ENCODE results near the gene SPIRE2.

Gene SPIRE2

DNA sequence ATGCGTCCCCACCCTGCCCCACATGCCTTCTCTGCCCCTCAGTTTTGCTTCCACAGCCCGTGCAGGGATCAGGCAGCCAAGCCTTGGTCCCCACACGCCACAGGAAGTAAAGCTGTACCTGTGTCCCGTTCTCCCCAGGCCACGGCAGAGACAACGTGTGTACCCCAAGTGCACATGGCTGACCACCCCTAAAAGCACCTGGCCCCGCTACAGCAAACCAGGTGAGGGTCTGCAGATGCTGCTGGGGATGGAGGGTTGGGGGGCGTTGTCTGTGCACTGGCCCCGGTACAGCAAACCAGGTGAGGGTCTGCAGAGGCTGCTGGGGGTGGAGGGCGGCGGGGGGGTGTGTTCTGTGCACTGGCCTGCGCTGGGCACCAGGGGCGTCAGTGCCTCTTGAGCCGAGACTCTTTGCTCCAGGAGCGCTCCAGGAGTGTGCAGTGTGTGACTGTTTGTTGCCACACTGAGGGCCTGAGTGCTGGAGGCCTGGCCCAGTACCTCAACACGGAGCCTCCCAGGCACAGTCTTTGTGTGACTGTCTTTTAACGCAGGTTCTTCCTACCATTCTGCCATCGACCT lies 63.9 kb downstream of the SPIRE2 start:
- TF ChIP-seq, protein P1, sequence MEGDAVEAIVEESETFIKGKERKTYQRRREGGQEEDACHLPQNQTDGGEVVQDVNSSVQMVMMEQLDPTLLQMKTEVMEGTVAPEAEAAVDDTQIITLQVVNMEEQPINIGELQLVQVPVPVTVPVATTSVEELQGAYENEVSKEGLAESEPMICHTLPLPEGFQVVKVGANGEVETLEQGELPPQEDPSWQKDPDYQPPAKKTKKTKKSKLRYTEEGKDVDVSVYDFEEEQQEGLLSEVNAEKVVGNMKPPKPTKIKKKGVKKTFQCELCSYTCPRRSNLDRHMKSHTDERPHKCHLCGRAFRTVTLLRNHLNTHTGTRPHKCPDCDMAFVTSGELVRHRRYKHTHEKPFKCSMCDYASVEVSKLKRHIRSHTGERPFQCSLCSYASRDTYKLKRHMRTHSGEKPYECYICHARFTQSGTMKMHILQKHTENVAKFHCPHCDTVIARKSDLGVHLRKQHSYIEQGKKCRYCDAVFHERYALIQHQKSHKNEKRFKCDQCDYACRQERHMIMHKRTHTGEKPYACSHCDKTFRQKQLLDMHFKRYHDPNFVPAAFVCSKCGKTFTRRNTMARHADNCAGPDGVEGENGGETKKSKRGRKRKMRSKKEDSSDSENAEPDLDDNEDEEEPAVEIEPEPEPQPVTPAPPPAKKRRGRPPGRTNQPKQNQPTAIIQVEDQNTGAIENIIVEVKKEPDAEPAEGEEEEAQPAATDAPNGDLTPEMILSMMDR (IDR thresholded peaks at IDR 0.05) = no peak

DNA sequence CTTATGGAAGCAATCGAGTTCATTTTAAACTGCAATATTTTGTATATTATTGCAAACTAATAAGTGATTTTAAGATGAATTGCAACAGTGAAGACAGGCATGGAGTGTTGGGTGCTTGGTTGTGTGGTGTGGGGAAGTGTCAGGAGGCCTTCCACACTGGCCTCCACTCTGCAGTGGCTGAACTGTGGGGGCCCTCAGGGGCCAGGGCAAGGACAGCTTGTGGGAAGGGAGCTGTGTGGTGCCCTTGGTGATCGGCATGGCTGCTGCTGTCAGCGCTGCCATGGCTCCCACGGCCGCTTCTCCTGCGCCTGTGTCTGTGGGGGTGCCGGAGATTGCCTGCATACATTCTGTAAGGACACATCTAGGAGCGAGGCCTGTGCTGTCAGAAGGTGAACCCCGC lies 64.4 kb downstream of the SPIRE2 start:
- TF ChIP-seq, protein P1 (IDR thresholded peaks at IDR 0.05) = no peak

DNA sequence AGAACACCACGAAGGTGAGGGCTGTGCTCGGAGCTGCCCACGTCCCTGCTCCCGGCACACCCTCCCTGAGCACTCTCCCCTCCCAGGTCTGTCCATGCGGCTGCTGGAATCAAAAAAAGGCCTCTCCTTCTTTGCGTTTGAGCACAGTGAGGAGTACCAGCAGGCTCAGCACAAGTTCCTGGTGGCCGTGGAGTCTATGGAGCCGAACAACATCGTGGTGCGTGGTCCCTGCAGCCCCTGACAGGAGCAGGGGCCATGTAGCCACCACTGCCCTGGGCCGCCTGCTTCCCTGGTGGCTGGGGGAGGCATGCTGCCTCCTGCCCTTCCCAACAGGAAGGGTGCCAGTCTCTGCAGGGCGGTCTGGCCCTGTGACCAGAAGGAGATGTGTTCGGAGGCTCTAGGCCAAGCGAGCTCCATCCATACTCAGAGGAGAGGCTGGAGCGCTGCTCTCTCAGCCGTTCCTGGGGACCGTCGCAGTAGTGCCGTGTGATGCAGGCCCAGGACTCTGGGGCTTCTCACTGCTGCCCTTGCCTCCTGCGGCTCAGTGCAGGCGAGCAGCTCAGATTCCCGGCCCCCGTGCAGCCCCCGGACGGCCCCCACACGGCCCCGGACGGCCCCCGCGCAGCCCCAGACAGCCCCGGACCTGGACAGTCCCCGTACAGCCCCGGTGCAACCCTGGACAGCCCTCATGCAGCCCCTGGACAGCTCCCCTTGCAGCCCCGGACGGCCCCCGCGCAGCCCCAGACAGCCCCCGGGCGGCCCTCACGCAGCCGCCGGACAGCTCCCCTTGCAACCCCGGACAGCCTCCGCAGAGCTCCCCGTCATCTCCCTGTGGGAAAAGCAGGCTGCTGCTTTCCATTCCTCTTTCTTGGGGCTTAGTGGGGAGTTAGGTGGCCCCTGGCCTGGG lies 65.6 kb downstream of the SPIRE2 start:
- TF ChIP-seq, protein P1 (IDR thresholded peaks at IDR 0.05) = no peak

DNA sequence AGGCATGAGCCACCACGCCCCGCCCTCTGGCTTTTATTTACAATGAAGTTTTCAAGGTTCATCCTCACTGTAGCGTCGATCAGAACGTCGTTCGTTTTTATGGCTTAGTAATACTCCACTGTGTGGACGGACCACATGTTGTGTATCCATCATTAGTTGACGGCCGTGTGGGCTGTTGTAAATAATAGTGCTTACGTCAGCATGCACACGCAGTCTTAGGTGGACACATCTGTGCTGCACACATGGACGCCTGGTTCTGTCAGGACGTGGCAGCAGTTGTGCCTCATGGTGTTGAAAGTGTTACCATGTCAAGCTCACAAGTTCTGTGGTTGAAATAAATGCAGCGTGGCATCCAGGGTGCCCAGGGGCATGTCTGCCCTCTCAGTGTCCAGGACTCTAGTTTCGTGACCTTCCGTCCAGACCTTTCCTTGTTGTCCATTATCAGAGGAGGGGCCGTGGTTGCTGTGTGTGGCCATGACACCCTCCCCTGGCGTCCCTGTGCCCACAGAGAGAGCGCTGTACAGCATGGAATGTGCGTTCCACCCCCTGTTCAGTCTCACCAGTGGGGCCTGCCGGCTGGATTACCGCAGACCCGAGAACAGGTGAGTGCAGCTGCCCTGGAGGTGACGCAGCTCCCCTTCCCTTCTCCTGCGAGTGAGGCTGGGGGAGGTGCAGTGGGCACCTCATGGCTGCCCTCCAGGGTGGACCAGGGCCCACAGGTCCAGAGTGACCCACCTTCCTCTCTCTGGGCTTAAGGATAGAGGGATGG lies 67.4 kb downstream of the SPIRE2 start:
- TF ChIP-seq, protein P1 (IDR thresholded peaks at IDR 0.05) = no peak

DNA sequence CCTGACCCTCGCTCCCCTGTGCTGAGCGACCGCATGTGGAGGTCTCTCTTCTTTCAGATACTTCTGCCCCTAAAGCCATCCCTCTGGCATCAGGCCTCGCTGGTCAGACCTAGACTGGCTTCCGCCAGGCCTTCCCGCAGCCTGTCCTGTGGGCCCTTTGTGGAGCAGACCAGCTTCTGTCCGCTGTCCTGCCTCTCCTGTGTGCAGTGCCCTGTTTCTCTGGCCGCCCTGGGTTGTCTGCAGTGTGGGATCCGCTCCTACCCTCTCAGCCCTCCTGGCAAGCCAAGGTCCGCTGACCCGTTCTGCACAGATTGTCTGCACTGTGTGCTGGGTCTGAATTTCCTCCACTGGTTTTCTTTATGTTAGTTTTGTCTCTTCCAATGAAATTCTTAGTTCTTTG lies 68.9 kb downstream of the SPIRE2 start:
- TF ChIP-seq, protein P1 (IDR thresholded peaks at IDR 0.05) = no peak

DNA sequence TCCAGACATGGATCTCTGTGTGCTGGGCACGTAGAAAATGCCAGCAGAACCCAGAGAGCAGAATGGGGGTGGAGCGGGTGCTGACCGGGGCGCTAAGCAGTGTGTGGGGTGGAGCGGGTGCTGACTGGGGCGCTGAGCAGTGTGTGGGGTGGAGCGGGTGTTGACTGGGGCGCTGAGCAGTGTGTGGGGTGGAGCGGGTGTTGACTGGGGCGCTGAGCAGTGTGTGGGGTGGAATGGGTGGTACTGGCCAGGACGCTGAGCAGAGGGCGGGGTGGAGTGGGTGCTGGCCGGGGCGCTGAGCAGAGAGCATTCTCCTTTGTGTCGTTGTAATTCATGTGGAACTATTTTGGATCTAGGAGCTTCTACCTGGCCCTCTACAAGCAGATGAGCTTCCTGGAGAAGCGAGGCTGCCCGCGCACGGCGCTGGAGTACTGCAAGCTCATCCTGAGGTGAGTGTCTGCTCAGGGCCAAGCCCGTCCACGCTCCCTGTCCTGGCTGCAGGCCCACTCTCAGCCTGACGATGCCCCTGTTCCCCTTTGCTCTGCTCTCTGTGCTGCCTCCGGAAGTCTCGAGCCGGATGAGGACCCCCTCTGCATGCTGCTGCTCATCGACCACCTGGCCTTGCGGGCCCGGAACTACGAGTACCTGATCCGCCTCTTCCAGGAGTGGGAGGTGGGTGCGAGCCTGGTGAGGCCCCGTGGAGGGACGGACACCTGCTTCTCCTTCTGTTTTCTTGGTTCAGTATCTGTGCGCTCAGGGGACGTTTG lies 70.1 kb downstream of the SPIRE2 start:
- TF ChIP-seq, protein P1 (IDR thresholded peaks at IDR 0.05) = no peak

Measured in LNCAP (cell line).